Measurements from ENCODE around the gene PDZK1. TPM values are rescaled to one million over a fixed set of nuclear protein-coding genes. Genes with fewer than 3 reads are reported as not detected.

Gene PDZK1
- total RNA-seq, 1 donor = 0.54 TPM

DNA sequence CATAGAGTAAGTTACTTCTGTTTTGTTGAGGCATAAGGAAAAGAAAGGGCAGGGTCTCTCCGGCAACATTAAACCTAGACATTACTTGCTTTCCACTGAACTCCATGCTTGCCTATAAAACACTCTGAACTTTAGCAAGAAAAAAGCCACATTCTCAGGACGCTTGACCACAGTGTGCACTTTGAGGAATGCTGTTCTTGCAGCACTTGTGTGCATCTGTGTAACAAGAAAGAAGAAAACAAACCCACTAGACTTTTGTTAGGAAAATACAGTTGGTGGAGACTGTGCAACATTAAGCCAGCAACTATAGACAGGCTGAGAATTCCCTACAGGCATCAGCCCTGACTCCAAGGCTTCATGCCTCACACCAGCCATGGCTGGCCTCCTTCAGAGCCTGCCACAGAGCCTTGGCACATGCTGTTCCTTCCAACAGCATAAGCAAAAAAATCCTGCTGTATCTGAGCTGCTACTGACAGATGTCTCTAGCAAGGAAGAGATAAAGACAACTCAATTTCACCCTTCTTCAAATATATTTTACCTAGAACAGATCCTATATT, 5.8 kb downstream of the PDZK1 start:
- no peak for TF ChIP-seq CTCF (IDR thresholded peaks at IDR 0.05; ENCODE audit: insufficient read depth, low read length)
- DNase-seq (ENCODE audit: low read depth) = no peak
- no peak overlapping the region for H3K4me3 ChIP-seq (ENCODE audit: low read depth, low read length)

DNA sequence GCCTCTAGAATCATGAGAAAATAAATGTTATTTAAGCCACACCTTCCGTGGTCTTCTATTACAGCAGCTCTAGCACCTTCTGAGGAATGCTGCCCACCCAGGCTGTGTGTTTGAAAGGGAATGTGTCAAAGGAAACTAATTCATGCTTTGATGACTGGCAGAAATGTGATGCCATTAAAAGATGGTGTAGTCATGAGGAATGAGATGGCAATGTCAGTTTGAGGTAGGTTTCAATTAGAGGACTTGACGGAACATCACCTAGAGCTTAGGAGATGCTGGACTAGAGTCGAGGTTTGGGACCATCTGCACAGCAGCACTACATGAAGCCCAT, 10.6 kb downstream of the PDZK1 start:
- no peak for DNase-seq (ENCODE audit: low read depth)
- no peak for TF ChIP-seq CTCF (IDR thresholded peaks at IDR 0.05; ENCODE audit: insufficient read depth, low read length)
- no peak overlapping the region for H3K4me3 ChIP-seq (ENCODE audit: low read depth, low read length)

DNA sequence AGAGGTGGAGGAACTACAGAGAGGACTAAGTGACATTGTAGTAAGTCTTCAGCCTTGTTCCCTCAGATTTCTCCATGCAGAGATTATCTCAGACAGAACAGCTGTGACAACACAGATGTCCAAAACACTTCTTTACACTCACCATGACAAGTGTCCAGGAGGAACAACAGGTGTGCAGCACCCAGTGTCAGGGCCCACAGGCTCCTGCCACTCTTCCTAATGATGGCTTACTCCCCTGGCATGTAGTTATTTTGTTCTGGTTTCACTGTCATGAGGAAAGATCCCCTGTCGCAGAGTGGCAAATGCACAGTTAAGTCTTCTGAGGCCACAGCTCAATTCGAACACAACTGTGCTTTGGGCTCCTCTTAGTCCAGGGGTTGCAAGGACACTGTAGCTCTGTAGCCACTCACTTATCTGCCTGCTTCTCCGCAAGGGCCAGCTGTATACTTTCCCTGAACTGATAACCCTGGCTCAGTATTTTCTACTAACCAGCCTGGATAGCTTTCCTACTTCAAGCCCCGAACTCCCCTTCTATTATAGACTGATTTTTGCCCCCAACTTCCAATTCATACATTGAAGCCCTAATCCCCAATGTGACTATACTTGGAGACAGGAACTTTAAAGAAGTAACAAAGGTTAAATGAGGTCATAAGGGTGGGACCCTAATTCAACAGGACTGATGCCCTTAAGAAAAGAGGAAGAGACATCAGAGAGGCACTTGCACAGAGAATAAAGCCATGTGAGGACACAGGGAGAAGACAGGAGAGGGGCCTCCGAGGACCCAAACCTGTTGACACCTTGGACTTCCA, 11.1 kb downstream of the PDZK1 start:
- no peak overlapping the region for H3K4me3 ChIP-seq (ENCODE audit: low read depth, low read length)
- TF ChIP-seq CTCF (IDR thresholded peaks at IDR 0.05; ENCODE audit: insufficient read depth, low read length) = no peak
- DNase-seq (ENCODE audit: low read depth) = no peak

GRCh38 chr1:145692785-145693443, 14.3 kb downstream of the PDZK1 start:
- TF ChIP-seq CTCF (IDR thresholded peaks at IDR 0.05; ENCODE audit: insufficient read depth, low read length) = no peak
- no peak overlapping the region for H3K4me3 ChIP-seq (ENCODE audit: low read depth, low read length)
- no peak for DNase-seq (ENCODE audit: low read depth)

DNA sequence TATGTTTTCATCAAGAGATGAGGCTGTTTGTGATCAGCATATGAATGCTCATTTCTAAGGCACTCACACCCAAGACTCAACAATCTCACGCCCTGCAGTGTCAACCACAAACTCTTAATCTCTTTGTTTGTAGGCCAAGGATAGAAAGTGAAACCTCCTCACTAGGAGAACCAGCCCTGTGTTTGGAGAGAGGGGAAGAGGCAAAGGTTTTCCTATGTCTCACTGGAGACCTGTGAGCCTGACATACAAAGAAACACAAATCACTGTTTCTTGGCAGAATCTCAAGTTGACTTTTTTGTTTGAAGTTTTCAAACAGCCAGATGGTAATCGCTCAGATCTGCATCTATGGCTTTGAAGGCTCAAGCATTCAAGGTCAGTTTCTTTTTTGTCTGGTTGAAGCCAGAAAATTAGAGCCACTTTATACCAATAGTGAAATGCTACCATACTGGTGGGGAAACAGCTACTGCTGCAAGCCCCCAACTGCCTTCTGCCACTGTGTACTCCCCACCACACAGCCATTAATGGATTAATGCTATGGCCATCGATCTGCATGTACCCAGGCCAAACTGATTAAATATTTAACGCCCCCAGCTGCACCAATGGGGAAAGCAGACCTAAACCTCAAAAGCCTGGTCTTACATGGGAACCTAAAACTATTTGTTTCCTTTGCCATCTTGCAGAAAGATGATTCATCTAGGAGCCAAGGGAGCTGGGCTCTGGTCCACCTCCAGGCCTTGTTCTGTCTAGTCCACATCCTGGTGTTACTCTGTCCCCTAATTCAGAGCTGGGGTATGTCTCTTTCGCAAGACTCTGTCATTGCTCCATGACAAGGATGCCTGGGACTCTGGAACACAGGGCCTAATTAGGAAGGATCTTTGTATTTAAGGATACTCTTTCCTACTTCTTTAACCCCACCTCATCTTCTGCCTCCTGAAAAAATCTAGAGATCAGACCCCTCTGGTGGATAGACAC, 16.3 kb downstream of the PDZK1 start:
- peak; percentile 61 for DNase-seq (ENCODE audit: low read depth)
- no peak overlapping the region for H3K4me3 ChIP-seq (ENCODE audit: low read depth, low read length)
- TF ChIP-seq CTCF (IDR thresholded peaks at IDR 0.05; ENCODE audit: insufficient read depth, low read length) = no peak

DNA sequence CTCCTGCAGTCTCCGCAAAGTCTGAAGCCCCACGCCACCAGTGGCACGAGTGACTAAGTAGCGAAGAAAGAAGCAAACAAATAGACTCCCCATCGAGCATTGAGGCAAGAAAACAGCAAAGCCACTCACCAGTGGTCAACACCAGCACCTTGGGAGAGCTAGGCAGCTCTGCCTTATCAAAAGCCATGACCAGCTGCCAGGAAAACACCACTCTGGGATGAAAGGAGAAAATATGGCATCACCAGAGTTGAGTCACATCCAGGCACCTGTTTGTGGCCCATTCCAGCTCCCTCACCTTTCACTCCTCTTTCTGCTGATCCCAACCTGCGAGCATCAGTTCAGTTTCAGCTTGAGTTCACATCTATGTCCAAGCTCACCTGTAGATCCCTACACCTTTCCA, 17.2 kb downstream of the PDZK1 start:
- no peak overlapping the region for H3K4me3 ChIP-seq (ENCODE audit: low read depth, low read length)
- TF ChIP-seq CTCF (IDR thresholded peaks at IDR 0.05; ENCODE audit: insufficient read depth, low read length) = no peak
- no peak for DNase-seq (ENCODE audit: low read depth)
